ENCODE data around the gene IQCM.

DNA sequence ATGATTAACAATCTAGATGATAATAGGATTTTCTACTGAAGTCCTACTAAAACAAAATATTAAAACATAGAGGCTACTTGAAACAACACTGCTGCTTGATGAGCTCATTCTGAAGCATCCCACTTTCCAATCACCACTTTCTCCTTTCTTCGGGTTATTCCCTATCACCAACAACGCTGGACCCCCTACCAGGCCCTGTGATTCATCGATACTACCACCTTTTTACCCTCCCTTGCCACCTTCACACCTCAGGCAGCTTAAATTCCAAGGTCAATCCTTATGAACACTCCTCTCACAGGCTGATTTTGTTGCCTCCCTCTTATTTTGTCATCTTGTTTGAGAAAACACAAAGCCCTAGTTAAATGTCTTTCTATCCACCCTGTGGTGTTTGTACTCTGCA is 102.6 kb downstream of the IQCM start:
- TF ChIP-seq, protein P1, sequence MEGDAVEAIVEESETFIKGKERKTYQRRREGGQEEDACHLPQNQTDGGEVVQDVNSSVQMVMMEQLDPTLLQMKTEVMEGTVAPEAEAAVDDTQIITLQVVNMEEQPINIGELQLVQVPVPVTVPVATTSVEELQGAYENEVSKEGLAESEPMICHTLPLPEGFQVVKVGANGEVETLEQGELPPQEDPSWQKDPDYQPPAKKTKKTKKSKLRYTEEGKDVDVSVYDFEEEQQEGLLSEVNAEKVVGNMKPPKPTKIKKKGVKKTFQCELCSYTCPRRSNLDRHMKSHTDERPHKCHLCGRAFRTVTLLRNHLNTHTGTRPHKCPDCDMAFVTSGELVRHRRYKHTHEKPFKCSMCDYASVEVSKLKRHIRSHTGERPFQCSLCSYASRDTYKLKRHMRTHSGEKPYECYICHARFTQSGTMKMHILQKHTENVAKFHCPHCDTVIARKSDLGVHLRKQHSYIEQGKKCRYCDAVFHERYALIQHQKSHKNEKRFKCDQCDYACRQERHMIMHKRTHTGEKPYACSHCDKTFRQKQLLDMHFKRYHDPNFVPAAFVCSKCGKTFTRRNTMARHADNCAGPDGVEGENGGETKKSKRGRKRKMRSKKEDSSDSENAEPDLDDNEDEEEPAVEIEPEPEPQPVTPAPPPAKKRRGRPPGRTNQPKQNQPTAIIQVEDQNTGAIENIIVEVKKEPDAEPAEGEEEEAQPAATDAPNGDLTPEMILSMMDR (IDR thresholded peaks at IDR 0.05; ENCODE audit: extremely low read depth in 1 of 2, insufficient read depth in 1 of 2, low read depth in 1 of 2, low read length in 2 of 2) = no peak
- TF ChIP-seq JUN (IDR thresholded peaks at IDR 0.05; ENCODE audit: borderline replicate concordance, insufficient read depth, insufficient read length, low read depth) (no peak), MYC (IDR thresholded peaks at IDR 0.05; ENCODE audit: low read depth, low read length) (no peak), EZH2 (IDR thresholded peaks at IDR 0.05; ENCODE audit: borderline replicate concordance, low read depth, low read length, severe bottlenecking) (no peak)
